HG03159 (cell line): ENCODE measurements around the gene C16orf74.

Experiments used
- ATAC-seq: cut with Tn5 transposase; IDR thresholded peaks from one replicate; pipeline ENCODE4 v1.9.1; 2021; ENCODE audit warnings: mild to moderate bottlenecking, moderate library complexity; ENCODE audit not compliant: unreplicated experiment

The C16orf74 gene

GRCh38 chr16:85698935-85699558, 51.8 kb downstream of the C16orf74 start:
- ATAC-seq = no peak

- no peak for ATAC-seq
These were observed 52.4 kb downstream of the C16orf74 start for GRCh38 chr16:85698459-85698891.

- ATAC-seq = no peak
These were observed 53.5 kb downstream of the C16orf74 start for GRCh38 chr16:85697431-85697830.

- no peak for ATAC-seq
These were observed 54.1 kb downstream of the C16orf74 start for GRCh38 chr16:85696781-85697180.

- ATAC-seq = no peak
These were observed 55.4 kb downstream of the C16orf74 start for GRCh38 chr16:85695196-85696128.

- no peak for ATAC-seq
These were observed 60.3 kb downstream of the C16orf74 start for GRCh38 chr16:85690469-85691064.

GRCh38 chr16:85689950-85690320, 61.0 kb downstream of the C16orf74 start:
- ATAC-seq = no peak

- ATAC-seq = no peak
These were observed 61.5 kb downstream of the C16orf74 start for GRCh38 chr16:85689285-85689949.

- ATAC-seq = peak; percentile 95
These were observed 62.2 kb downstream of the C16orf74 start, which contains the start of gene GINS2 for GRCh38 chr16:85688586-85689284. Gene GINS2, minus strand, starts transcription at chr16:85688954. Its CDS starts 56 bp downstream, at chr16:85688898.

GRCh38 chr16:85687651-85688471, 63.0 kb downstream of the C16orf74 start:
- ATAC-seq = no peak

GRCh38 chr16:85686912-85687591, 63.8 kb downstream of the C16orf74 start:
- ATAC-seq = no peak

- no peak for ATAC-seq
These were observed 65.6 kb downstream of the C16orf74 start for GRCh38 chr16:85685251-85685650.

- no peak for ATAC-seq
These were observed 67.5 kb downstream of the C16orf74 start for GRCh38 chr16:85683363-85683762.

- no peak for ATAC-seq
These were observed 68.4 kb downstream of the C16orf74 start for GRCh38 chr16:85682516-85682915.

GRCh38 chr16:85681255-85681654, 69.6 kb downstream of the C16orf74 start:
- no peak for ATAC-seq

- ATAC-seq = no peak
These were observed 70.4 kb downstream of the C16orf74 start for GRCh38 chr16:85680352-85680944.

- ATAC-seq = no peak
These were observed 71.0 kb downstream of the C16orf74 start for GRCh38 chr16:85679870-85680269.

GRCh38 chr16:85678821-85679220, 72.1 kb downstream of the C16orf74 start:
- no peak for ATAC-seq

- no peak for ATAC-seq
These were observed 72.9 kb downstream of the C16orf74 start for GRCh38 chr16:85678016-85678415.
